GM12864 (cell line): ENCODE results near the gene A4GALT.

ENCODE experiments used
- DNase-seq: peaks from one replicate; pipeline ENCODE4 v3.0.0-alpha.2; 2011; ENCODE audit warnings: low read depth
- H3K4me3 ChIP-seq: 2 replicates; pipeline ENCODE4 v1.5.1; 2011; ENCODE audit warnings: mild to moderate bottlenecking, low read depth, low read length, control low read depth
- TF ChIP-seq, protein P1 (sequence below): IDR thresholded peaks from 2 replicates; pipeline ENCODE4 v1.5.1; 2011; ENCODE audit warnings: low read depth, mild to moderate bottlenecking, moderate library complexity, low read length, control low read depth, inconsistent platforms; ENCODE audit errors: missing control alignments

Gene A4GALT, protein sequence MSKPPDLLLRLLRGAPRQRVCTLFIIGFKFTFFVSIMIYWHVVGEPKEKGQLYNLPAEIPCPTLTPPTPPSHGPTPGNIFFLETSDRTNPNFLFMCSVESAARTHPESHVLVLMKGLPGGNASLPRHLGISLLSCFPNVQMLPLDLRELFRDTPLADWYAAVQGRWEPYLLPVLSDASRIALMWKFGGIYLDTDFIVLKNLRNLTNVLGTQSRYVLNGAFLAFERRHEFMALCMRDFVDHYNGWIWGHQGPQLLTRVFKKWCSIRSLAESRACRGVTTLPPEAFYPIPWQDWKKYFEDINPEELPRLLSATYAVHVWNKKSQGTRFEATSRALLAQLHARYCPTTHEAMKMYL

GRCh38 chr22:42720263-42721044, at the start of gene A4GALT:
TSS of gene A4GALT (minus strand) at chr22:42720870. CDS start at chr22:42693951, 26,919 bp downstream.
- no peak for DNase-seq
- peak within 1 kb of the TSS; percentile 64 for H3K4me3 ChIP-seq
- TF ChIP-seq, protein P1, sequence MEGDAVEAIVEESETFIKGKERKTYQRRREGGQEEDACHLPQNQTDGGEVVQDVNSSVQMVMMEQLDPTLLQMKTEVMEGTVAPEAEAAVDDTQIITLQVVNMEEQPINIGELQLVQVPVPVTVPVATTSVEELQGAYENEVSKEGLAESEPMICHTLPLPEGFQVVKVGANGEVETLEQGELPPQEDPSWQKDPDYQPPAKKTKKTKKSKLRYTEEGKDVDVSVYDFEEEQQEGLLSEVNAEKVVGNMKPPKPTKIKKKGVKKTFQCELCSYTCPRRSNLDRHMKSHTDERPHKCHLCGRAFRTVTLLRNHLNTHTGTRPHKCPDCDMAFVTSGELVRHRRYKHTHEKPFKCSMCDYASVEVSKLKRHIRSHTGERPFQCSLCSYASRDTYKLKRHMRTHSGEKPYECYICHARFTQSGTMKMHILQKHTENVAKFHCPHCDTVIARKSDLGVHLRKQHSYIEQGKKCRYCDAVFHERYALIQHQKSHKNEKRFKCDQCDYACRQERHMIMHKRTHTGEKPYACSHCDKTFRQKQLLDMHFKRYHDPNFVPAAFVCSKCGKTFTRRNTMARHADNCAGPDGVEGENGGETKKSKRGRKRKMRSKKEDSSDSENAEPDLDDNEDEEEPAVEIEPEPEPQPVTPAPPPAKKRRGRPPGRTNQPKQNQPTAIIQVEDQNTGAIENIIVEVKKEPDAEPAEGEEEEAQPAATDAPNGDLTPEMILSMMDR, result no peak

DNA sequence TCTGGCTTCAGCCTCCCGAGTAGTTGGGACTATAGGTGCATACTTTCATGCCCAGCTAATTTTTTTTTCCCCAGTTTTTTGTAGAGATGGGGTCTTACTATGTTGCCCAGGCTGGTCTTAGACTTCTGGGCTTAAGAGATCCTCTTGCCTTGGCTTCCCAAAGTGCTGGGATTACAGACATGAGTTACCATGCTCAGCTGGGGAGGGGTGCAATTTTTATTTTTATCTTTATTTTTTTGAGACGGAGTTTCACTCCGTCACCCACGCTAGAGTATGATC, 49.7 kb upstream of the A4GALT start:
- DNase-seq, result no peak
- no peak overlapping the region for H3K4me3 ChIP-seq
- TF ChIP-seq, protein P1, result no peak

DNA sequence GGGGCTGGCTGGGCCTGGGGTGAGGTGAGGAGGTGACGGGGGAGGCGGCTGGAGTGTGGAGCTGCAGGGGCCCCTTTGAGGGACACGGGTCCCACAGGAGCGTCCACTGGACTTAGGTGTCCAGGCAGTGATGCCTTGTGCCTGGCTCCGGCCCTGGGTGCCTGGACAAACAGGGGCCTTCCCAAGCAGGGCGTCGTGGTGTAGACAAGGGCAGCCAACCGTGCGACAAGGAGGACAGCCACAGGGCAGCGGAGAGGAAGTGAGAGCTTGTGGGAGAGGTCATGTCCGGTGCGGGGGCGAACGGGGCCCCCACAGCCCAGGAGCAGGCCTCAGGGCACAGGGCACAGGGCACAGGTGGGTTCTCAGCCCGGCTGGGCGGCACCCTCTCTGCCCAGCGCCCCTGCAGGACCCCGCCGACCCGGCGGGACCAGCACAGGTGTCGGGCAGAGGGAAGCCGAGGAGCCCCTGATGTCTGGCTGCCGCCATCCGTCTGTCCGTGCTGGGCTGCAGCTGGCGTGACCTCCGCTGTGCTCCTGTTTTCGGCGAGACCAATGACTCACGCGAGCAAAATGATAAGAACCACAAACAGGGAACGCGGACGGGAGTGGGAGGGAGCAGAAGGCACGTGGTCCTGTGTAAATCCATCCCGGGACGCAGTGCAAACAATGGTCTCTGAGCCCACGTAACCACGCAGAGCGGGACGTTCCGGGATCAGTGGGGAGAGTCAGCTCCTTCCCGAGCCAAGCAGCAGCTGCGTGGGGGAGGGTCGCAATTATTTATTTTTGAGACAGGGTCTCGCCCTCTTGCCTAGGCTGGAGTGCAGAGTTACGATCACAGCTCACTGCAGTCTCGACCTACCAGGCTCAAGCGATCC, 49.1 kb upstream of the A4GALT start:
- TF ChIP-seq, protein P1, result no peak
- DNase-seq, result no peak
- peak overlapping the region; percentile 44 for H3K4me3 ChIP-seq

GRCh38 chr22:42769238-42769573, 48.5 kb upstream of the A4GALT start:
- DNase-seq, result no peak

GRCh38 chr22:42768385-42769035, 47.8 kb upstream of the A4GALT start:
- TF ChIP-seq, protein P1, result no peak
- no peak for DNase-seq

More at GRCh38 chr22:42769238-42769573, 48.5 kb upstream of the A4GALT start:
- H3K4me3 ChIP-seq, result no peak overlapping the region
- TF ChIP-seq, protein P1, result no peak

GRCh38 chr22:42766860-42767259, 46.2 kb upstream of the A4GALT start:
- no peak overlapping the region for H3K4me3 ChIP-seq
- TF ChIP-seq, protein P1, result no peak
- no peak for DNase-seq

More at GRCh38 chr22:42768385-42769035, 47.8 kb upstream of the A4GALT start:
- H3K4me3 ChIP-seq, result no peak overlapping the region
